Thoracic aorta (tissue), 2 donors: ENCODE data around the gene ARAP2. TPM values are rescaled to one million over a fixed set of nuclear protein-coding genes. Genes with fewer than 3 reads are reported as not detected.

ENCODE experiments used
- ATAC-seq: fragments of 150-250 bp; one replicate; pipeline ENCODE4 v1.8.0; 2017; ENCODE audit warnings: low read depth; ENCODE audit not compliant: insufficient number of reproducible peaks, low FRiP score
- DNase-seq: peaks from one replicate; pipeline ENCODE4 v3.0.0-alpha.2; 2020; ENCODE audit warnings: low spot score
- H3K27ac ChIP-seq, 2 donors: fragments of 200-600 bp; sonication (generic); 1 replicate in 1 of 2; 2 replicates in 1 of 2; pipeline ENCODE4 v1.5.1; 2016; ENCODE audit warnings: mild to moderate bottlenecking in 2 of 2, moderate library complexity in 2 of 2
- H3K27me3 ChIP-seq: fragments of 200-600 bp; sonication (generic); replicated peaks from 2 replicates; pipeline ENCODE4 v1.6.0; 2016; ENCODE audit warnings: mild to moderate bottlenecking; ENCODE audit not compliant: insufficient read depth
- H3K36me3 ChIP-seq: fragments of 200-600 bp; sonication (generic); one replicate; pipeline ENCODE4 v1.5.1; 2016
- H3K4me1 ChIP-seq, 2 donors: fragments of 200-600 bp; sonication (generic); 1 replicate in 1 of 2; 2 replicates in 1 of 2; pipeline versions ENCODE4 v1.5.1 to v1.6.0; 2016; ENCODE audit warnings: low read depth in 2 of 2, mild to moderate bottlenecking in 1 of 2; ENCODE audit not compliant: control insufficient read depth in 1 of 2
- H3K4me3 ChIP-seq: fragments of 200-600 bp; sonication (generic); 2 replicates; pipeline ENCODE4 v1.5.1; 2016; ENCODE audit warnings: mild to moderate bottlenecking
- H3K9me3 ChIP-seq: fragments of 200-600 bp; sonication (generic); 2 replicates; pipeline ENCODE4 v1.5.1; 2016
- total RNA-seq, 2 donors: library from RNA; depleted of rRNA; stranded (reverse); fragments of >200 nt; gene quantifications; one replicate each; pipeline versions ENCODE4 v1.1.0 to v1.2.3, GENCODE V29; 2016
- TF ChIP-seq, protein P1 (sequence below): fragments of 200-600 bp; sonication (generic); IDR thresholded peaks from one replicate; pipeline ENCODE4 v1.5.1; 2019; ENCODE audit warnings: antibody characterized with exemption

Gene ARAP2
- total RNA-seq, 2 donors from 2014 or later = 8.3 to 25.3 TPM

- Histone ChIP-seq H3K36me3 (no peaks in the 10 kb centered on the region), H3K27me3 (no peaks in the 10 kb centered on the region), H3K27ac (no peak overlapping the region), H3K4me1 (no peaks in the 10 kb centered on the region), H3K9me3 (no peaks in the 10 kb centered on the region), H3K4me3 (no peak overlapping the region)
- DNase-seq = no peak
- TF ChIP-seq, protein P1, sequence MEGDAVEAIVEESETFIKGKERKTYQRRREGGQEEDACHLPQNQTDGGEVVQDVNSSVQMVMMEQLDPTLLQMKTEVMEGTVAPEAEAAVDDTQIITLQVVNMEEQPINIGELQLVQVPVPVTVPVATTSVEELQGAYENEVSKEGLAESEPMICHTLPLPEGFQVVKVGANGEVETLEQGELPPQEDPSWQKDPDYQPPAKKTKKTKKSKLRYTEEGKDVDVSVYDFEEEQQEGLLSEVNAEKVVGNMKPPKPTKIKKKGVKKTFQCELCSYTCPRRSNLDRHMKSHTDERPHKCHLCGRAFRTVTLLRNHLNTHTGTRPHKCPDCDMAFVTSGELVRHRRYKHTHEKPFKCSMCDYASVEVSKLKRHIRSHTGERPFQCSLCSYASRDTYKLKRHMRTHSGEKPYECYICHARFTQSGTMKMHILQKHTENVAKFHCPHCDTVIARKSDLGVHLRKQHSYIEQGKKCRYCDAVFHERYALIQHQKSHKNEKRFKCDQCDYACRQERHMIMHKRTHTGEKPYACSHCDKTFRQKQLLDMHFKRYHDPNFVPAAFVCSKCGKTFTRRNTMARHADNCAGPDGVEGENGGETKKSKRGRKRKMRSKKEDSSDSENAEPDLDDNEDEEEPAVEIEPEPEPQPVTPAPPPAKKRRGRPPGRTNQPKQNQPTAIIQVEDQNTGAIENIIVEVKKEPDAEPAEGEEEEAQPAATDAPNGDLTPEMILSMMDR = no peak
- ATAC-seq = no peak
These were observed 29.4 kb downstream of the ARAP2 start for GRCh38 chr4:36214735-36215485.

DNA sequence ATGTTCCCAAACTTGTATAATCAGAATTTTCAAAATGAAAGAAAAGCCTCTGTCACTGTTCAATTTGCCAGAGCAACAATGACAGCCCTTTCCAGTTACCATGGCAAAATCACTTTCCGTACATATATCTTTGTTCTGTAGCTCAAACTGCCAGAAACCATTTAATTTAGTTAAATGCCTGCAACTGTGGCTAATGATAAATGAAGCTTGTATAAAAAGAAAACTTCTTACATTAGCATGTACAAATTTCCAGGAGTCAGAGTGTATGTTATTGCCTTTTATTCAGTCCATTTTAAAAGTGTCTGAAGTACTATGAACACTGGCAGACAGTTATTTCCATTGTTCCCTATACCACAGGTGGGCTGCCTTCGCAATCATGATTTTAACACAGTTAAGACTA is 30.3 kb downstream of the ARAP2 start:
- ATAC-seq (no peak), DNase-seq (no peak)
- H3K27ac ChIP-seq = no peak overlapping the region
- H3K36me3 ChIP-seq = no peaks in the 10 kb centered on the region
- TF ChIP-seq, protein P1 = no peak
- H3K27me3 ChIP-seq = no peaks in the 10 kb centered on the region
- H3K4me1 ChIP-seq = no peaks in the 10 kb centered on the region
- no peaks in the 10 kb centered on the region for H3K9me3 ChIP-seq
- no peak overlapping the region for H3K4me3 ChIP-seq

GRCh38 chr4:36211084-36211483 is 33.2 kb downstream of the ARAP2 start:
- Histone ChIP-seq H3K4me3 (no peak overlapping the region), H3K4me1 (no peaks in the 10 kb centered on the region), H3K27ac (no peak overlapping the region), H3K27me3 (no peaks in the 10 kb centered on the region), H3K9me3 (no peaks in the 10 kb centered on the region), H3K36me3 (no peaks in the 10 kb centered on the region)
- no peak for DNase-seq
- ATAC-seq = no peak
- TF ChIP-seq, protein P1 = no peak

GRCh38 chr4:36209941-36210649 is 34.2 kb downstream of the ARAP2 start:
- no peak for DNase-seq
- TF ChIP-seq, protein P1 = no peak
- no peak for ATAC-seq
- no peaks in the 10 kb centered on the region for H3K9me3 ChIP-seq
- no peak overlapping the region for H3K4me3 ChIP-seq
- H3K4me1 ChIP-seq = no peaks in the 10 kb centered on the region
- H3K27ac ChIP-seq = no peak overlapping the region
- no peaks in the 10 kb centered on the region for H3K36me3 ChIP-seq
- no peaks in the 10 kb centered on the region for H3K27me3 ChIP-seq

GRCh38 chr4:36208893-36209473 is 35.3 kb downstream of the ARAP2 start:
- H3K4me1 ChIP-seq = no peaks in the 10 kb centered on the region
- H3K36me3 ChIP-seq = no peaks in the 10 kb centered on the region
- no peaks in the 10 kb centered on the region for H3K27me3 ChIP-seq
- no peak for DNase-seq
- H3K4me3 ChIP-seq = no peak overlapping the region
- H3K9me3 ChIP-seq = no peaks in the 10 kb centered on the region
- no peak overlapping the region for H3K27ac ChIP-seq
- ATAC-seq = no peak
- TF ChIP-seq, protein P1 = no peak
